Vagina (tissue), 2 donors: ENCODE data around the gene FOXN3.

ENCODE experiments used
- CTCF ChIP-seq, 3 experiments: fragments of 450-650 bp in 2 of 3; fragments of 200-600 bp in 1 of 3; sonication (generic) in 1 of 3; IDR thresholded peaks; one replicate each; pipeline ENCODE4 v1.5.1; 2017 to 2019; ENCODE audit warnings: antibody characterized with exemption in 3 of 3, mild to moderate bottlenecking in 2 of 3, moderate library complexity in 2 of 3
- POLR2A ChIP-seq, 2 donors: fragments of 450-650 bp; IDR thresholded peaks; one replicate each; pipeline ENCODE4 v1.6.1; 2017; ENCODE audit warnings: antibody characterized with exemption in 2 of 2, mild to moderate bottlenecking in 2 of 2, moderate library complexity in 2 of 2
- POLR2AphosphoS5 ChIP-seq, 2 donors: sonication (generic); formaldehyde crosslinking; IDR thresholded peaks; one replicate each; pipeline ENCODE4 v1.9.0; 2017; ENCODE audit warnings: antibody characterized with exemption in 2 of 2, mild to moderate bottlenecking in 2 of 2, low read depth in 1 of 2; ENCODE audit not compliant: insufficient read depth in 1 of 2

GRCh38 chr14:89108608-89109007 is 308.4 kb downstream of the FOXN3 start:
- TF ChIP-seq CTCF (IDR thresholded peaks at IDR 0.05), result no peak
- no peak for TF ChIP-seq POLR2AphosphoS5 (IDR thresholded peaks at IDR 0.05; ENCODE audit: insufficient read depth in 1 of 2, low read depth in 1 of 2)
- no peak for TF ChIP-seq POLR2A (IDR thresholded peaks at IDR 0.05)
